K562 (cell line): ENCODE measurements around the gene HELZ. TPM values are rescaled to one million over a fixed set of nuclear protein-coding genes. Genes with fewer than 3 reads are reported as not detected.

Source experiments
- ATAC-seq: fragments of 200-7000 bp; cut with Tn5 transposase; 3 replicates; pipeline ENCODE4 v1.9.1; 2020; ENCODE audit warnings: moderate library complexity
- BruUV-seq: library from RNA; stranded (reverse); fragments of 400-500 nt; replicated peaks from 2 replicates; lab custom pipeline; 2021; lab: Mats Ljungman, UMichigan
- CTCF ChIA-PET: fragments of 300-600 bp; formaldehyde crosslinking; extraction: SDS; loops from one replicate; lab custom pipeline; 2021; ENCODE audit warnings: low intra/inter-chr PET ratio; lab: Yijun Ruan, JAX
- POLR2A ChIA-PET: fragments of 300-600, 350-650 bp; sonication (Branson Sonifier 250); formaldehyde crosslinking; extraction: SDS; loops from one replicate; lab custom pipeline; 2021; ENCODE audit warnings: antibody characterized with exemption, inconsistent platforms; lab: Yijun Ruan, JAX
- DNase-seq, 4 experiments: peaks; one replicate each; pipeline versions ENCODE4 v3.0.0 to v3.0.0-alpha.2; 2011 to 2018; ENCODE audit warnings: low spot score in 3 of 4, mixed read lengths in 3 of 4; ENCODE audit errors: extremely low read depth in 1 of 4
- FAIRE-seq: peaks from 2 replicates; lab custom pipeline; 2011; peaks lifted over from hg19 to GRCh38; lab: Jason Lieb, UNC
- H2AFZ ChIP-seq: 2 replicates; pipeline ENCODE4 v1.6.0; 2011; ENCODE audit warnings: low read depth, low read length, control low read depth, inconsistent platforms
- H3K27ac ChIP-seq: fragments of 200-600 bp; 3 replicates; pipeline ENCODE4 v1.8.0; 2011; ENCODE audit warnings: low read depth, mild to moderate bottlenecking, control low read depth, inconsistent platforms, low read length, moderate library complexity, mixed read lengths; ENCODE audit errors: extremely low read depth
- H3K27me3 ChIP-seq, 2 experiments: fragments of 300-600 bp in 1 of 2; 2 replicates in 1 of 2; 3 replicates in 1 of 2; pipeline versions ENCODE4 v1.6.0 to v1.8.0; 2011; ENCODE audit warnings: inconsistent platforms in 2 of 2, low read length in 2 of 2, mild to moderate bottlenecking in 1 of 2, mixed read lengths in 1 of 2, moderate library complexity in 1 of 2; ENCODE audit not compliant: control insufficient read depth in 2 of 2, insufficient read depth in 2 of 2
- H3K36me3 ChIP-seq: fragments of 300-600 bp; 3 replicates; pipeline ENCODE4 v1.8.0; 2011; ENCODE audit warnings: mild to moderate bottlenecking, low read length, inconsistent platforms; ENCODE audit not compliant: control insufficient read depth, insufficient read depth
- H3K4me1 ChIP-seq, 2 experiments: fragments of 200-600 bp in 1 of 2; replicated peaks in 1 of 2; 2 replicates in 1 of 2; 3 replicates in 1 of 2; pipeline versions ENCODE4 v1.5.1 to v1.8.0; 2011; ENCODE audit warnings: inconsistent platforms in 2 of 2, low read length in 2 of 2, mild to moderate bottlenecking in 1 of 2, mixed read lengths in 1 of 2, moderate library complexity in 1 of 2; ENCODE audit not compliant: control insufficient read depth in 2 of 2, insufficient read depth in 2 of 2
- H3K4me2 ChIP-seq: 2 replicates; pipeline ENCODE4 v1.6.1; 2011; ENCODE audit warnings: low read length, control low read depth, inconsistent platforms, mixed read lengths; ENCODE audit not compliant: insufficient read depth
- H3K4me3 ChIP-seq: fragments of 200-600 bp; sonication (generic), shearing (Covaris generic); 2 replicates; pipeline ENCODE4 v1.5.1; 2016; ENCODE audit warnings: control low read depth, inconsistent platforms
- H3K79me2 ChIP-seq: fragments of 200-600 bp; 3 replicates; pipeline ENCODE4 v1.8.0; 2011; ENCODE audit warnings: low read length, inconsistent platforms; ENCODE audit not compliant: control insufficient read depth, insufficient read depth
- H3K9ac ChIP-seq, 2 experiments: 2 replicates each; pipeline versions ENCODE4 v1.6.0 to v1.6.1; 2011; ENCODE audit warnings: low read depth in 2 of 2, low read length in 2 of 2, control low read depth in 1 of 2, inconsistent platforms in 1 of 2, mild to moderate bottlenecking in 1 of 2, mixed read lengths in 1 of 2; ENCODE audit not compliant: insufficient read depth in 1 of 2
- H3K9me1 ChIP-seq: one replicate; pipeline ENCODE4 v1.6.0; 2011; ENCODE audit warnings: inconsistent platforms, mild to moderate bottlenecking, low read length, moderate library complexity; ENCODE audit not compliant: control insufficient read depth, insufficient read depth
- H3K9me3 ChIP-seq: replicated peaks from 2 replicates; pipeline ENCODE4 v1.5.1; 2011; ENCODE audit warnings: low read depth, low read length, inconsistent platforms; ENCODE audit not compliant: control insufficient read depth, insufficient read depth
- H4K20me1 ChIP-seq: replicated peaks from 2 replicates; pipeline ENCODE4 v1.6.1; 2011; ENCODE audit warnings: low read length, inconsistent platforms, mixed read lengths; ENCODE audit not compliant: control insufficient read depth, insufficient read depth
- ATF1 ChIP-seq, 2 experiments: fragments of 450-650 bp in 1 of 2; IDR thresholded peaks; 2 replicates each; pipeline ENCODE4 v1.6.1; 2016; ENCODE audit warnings: missing compliant biosample characterization in 1 of 2, missing genetic modification characterization in 1 of 2
- BHLHE40 ChIP-seq: IDR thresholded peaks from 2 replicates; pipeline ENCODE4 v1.6.1; 2011; ENCODE audit warnings: low read length, improper control_type of control experiment
- CREB1 ChIP-seq, 2 experiments: sonication (generic) in 1 of 2; formaldehyde crosslinking in 1 of 2; IDR thresholded peaks; 2 replicates each; pipeline versions ENCODE4 v1.6.1 to v1.8.0; 2012 to 2022; ENCODE audit warnings: inconsistent platforms in 1 of 2, mild to moderate bottlenecking in 1 of 2, missing genetic modification reagents in 1 of 2, moderate library complexity in 1 of 2
- CXXC5 ChIP-seq: fragments of 250-450 bp; sonication (Bioruptor Pico); IDR thresholded peaks from 2 replicates; pipeline ENCODE4 v1.8.0; 2022; ENCODE audit warnings: inconsistent platforms, mild to moderate bottlenecking, moderate library complexity
- DLX4 ChIP-seq: fragments of 250-450 bp; sonication (Bioruptor Pico); IDR thresholded peaks from 2 replicates; pipeline ENCODE4 v1.6.1; 2021; ENCODE audit warnings: mild to moderate bottlenecking
- E2F4 ChIP-seq: sonication (generic); formaldehyde crosslinking; IDR thresholded peaks from 2 replicates; pipeline ENCODE4 v1.8.0; 2022; ENCODE audit warnings: mild to moderate bottlenecking, low read depth, missing genetic modification reagents
- E2F6 ChIP-seq, 2 experiments: IDR thresholded peaks; 2 replicates each; pipeline ENCODE4 v1.6.1; 2011; ENCODE audit warnings: borderline replicate concordance in 1 of 2, control low read depth in 1 of 2, low read depth in 1 of 2, low read length in 1 of 2, mild to moderate bottlenecking in 1 of 2, mixed read lengths in 1 of 2, moderate library complexity in 1 of 2; ENCODE audit not compliant: insufficient read depth in 1 of 2, insufficient read length in 1 of 2, poor library complexity in 1 of 2, severe bottlenecking in 1 of 2; ENCODE audit errors: extremely low read depth in 1 of 2
- JUNB ChIP-seq: fragments of 450-650 bp; formaldehyde crosslinking; conservative IDR thresholded peaks from 2 replicates; pipeline ENCODE4 v1.4.0; 2020; ENCODE audit warnings: mild to moderate bottlenecking
- MAX ChIP-seq: sonication (generic); formaldehyde crosslinking; IDR thresholded peaks from 2 replicates; pipeline ENCODE4 v1.9.0; 2022; ENCODE audit warnings: mild to moderate bottlenecking, missing genetic modification reagents
- NRF1 ChIP-seq, 2 experiments: fragments of 450-650 bp; IDR thresholded peaks in 1 of 2; conservative IDR thresholded peaks in 1 of 2; 2 replicates each; pipeline ENCODE4 v1.6.1; 2014; ENCODE audit warnings: mild to moderate bottlenecking in 2 of 2
- SIN3A ChIP-seq, 2 experiments: fragments of 150-350 bp in 1 of 2; IDR thresholded peaks; 2 replicates each; pipeline ENCODE4 v1.6.1; 2011 to 2016; ENCODE audit warnings: borderline replicate concordance in 2 of 2, low read depth in 2 of 2, low read length in 2 of 2, mild to moderate bottlenecking in 2 of 2, moderate library complexity in 2 of 2; ENCODE audit not compliant: control insufficient read depth in 1 of 2
- SMARCA4 ChIP-seq: fragments of 450-650 bp; IDR thresholded peaks from 2 replicates; pipeline ENCODE4 v1.6.1; 2016
- SRSF7 ChIP-seq: fragments of 200-400 bp; formaldehyde crosslinking; optimal IDR thresholded peaks from 2 replicates; pipeline ENCODE3; 2017; ENCODE audit warnings: mild to moderate bottlenecking, low read depth, low read length
- VEZF1 ChIP-seq: fragments of 200-800 bp; sonication (Bioruptor generic); IDR thresholded peaks from 2 replicates; pipeline ENCODE4 v1.6.1; 2017; ENCODE audit warnings: missing genetic modification characterization, missing compliant biosample characterization
- ZBED1 ChIP-seq: IDR thresholded peaks from 2 replicates; pipeline ENCODE4 v1.6.1; 2014
- ZNF699 ChIP-seq: fragments of 250-450 bp; sonication (Bioruptor Pico); IDR thresholded peaks from 2 replicates; pipeline ENCODE4 v1.8.0; 2021; ENCODE audit warnings: mild to moderate bottlenecking, moderate library complexity; ENCODE audit not compliant: insufficient replicate concordance
- WGBS: fragments of 100-300 bp; shearing (Covaris generic); methylation state at CpG from one replicate; pipeline ENCODE4 v1.1.6; 2016; ENCODE audit warnings: low coverage, mixed read lengths; ENCODE audit not compliant: insufficient coverage; ENCODE audit errors: missing lambda C conversion rate; 5-methylcytosine and 5-hydroxymethylcytosine counted together
- in situ Hi-C: fragments of 300-500 bp; cut with MboI; formaldehyde crosslinking; loops from 4 replicates; pipeline ENCODE4 v1.15.0; 2018; ENCODE audit warnings: inconsistent platforms, mixed read lengths
- intact Hi-C: fragments of 100-400 bp; cut with micrococcal nuclease; formaldehyde crosslinking; loops from 2 replicates; pipeline ENCODE4 v1.14.2; 2022
- polyA plus RNA-seq, 8 experiments: library from polyadenylated mRNA; depleted of rRNA in 4 of 8; stranded (reverse) in 5 of 8; unstranded in 3 of 8; fragments of >200 nt; fragmentation: Nextera tagmentation in 2 of 8; fragmentation: Illumina TruSeq in 1 of 8; extraction: Ambion mirVana in 2 of 8; extraction: Trizol in 1 of 8; gene quantifications; 2 replicates each; pipeline versions ENCODE4 v1.2.1 to v1.2.3, GENCODE V29; 2011 to 2014; ENCODE audit warnings: inconsistent platforms in 1 of 8, missing spikeins in 1 of 8
- total RNA-seq, 7 experiments: library from RNA; depleted of rRNA in 6 of 7; stranded (reverse); fragments of >200 nt in 6 of 7; fragmentation: Illumina TruSeq in 2 of 7; extraction: Trizol in 2 of 7; gene quantifications; 2 replicates each; pipeline versions ENCODE4 v1.2.1 to v1.2.3, GENCODE V29; 2011 to 2021; ENCODE audit warnings: low replicate concordance in 1 of 7

Gene HELZ
- total and polyA plus RNA-seq, 9 of the 15 experiments (the other 6 are each of a cell fraction or from before 2014, with no cell fraction given): 5.2 to 39.8 (median 17.3) TPM

- Histone ChIP-seq H3K4me2 (no peak overlapping the region), H2AFZ (no peak overlapping the region), H3K36me3 (peaks cover 57% of the 10 kb centered on the region), H3K79me2 (peaks cover 56% of the 10 kb centered on the region), H3K4me3 (no peak overlapping the region), H3K4me1 (peaks cover 12 to 14% of the 10 kb centered on the region in 2 experiments; a peak in 4 of 5 replicates), H4K20me1 (peaks cover 30% of the 10 kb centered on the region), H3K27ac (peak overlapping the region; percentile 40; the same call in 1 of the 3 replicates), H3K9me3 (no peaks in the 10 kb centered on the region), H3K9me1 (no peaks in the 10 kb centered on the region), H3K9ac (no peak overlapping the region), H3K27me3 (no peaks in the 10 kb centered on the region)
- POLR2A ChIA-PET: interaction anchor here (2.1 kb wide), 1 partner anchor 22 kb away, joined by 6 read pairs; no protein-coding TSS in a partner anchor
- peak; percentile 70 for FAIRE-seq
- in situ Hi-C loops (no loop called here), intact Hi-C loops (no loop called here)
- WGBS: 5% methylated on average over 4 of the region's 4 CpGs
- peak; percentile 91 for ATAC-seq
- CTCF ChIA-PET: no interaction called here
- BruUV-seq: no TSS peak
- DNase-seq: peak; percentile 24 to 86 (median 49)
- TF ChIP-seq VEZF1 (CRISPR knock-in tag): 0 out of 2 replicates have a peak, but pooled peaks have one; percentile 17
- no peak for TF ChIP-seq ATF1 (CRISPR knock-in tag; IDR thresholded peaks at IDR 0.05)
- no peak for TF ChIP-seq ATF1 (tag; IDR thresholded peaks at IDR 0.05)
- no peak for TF ChIP-seq NRF1 (conservative IDR thresholded peaks at IDR 0.05 in 1 of 2, IDR thresholded peaks at IDR 0.05 in 1 of 2)
- no peak for TF ChIP-seq DLX4 (CRISPR knock-in tag)
- TF ChIP-seq BHLHE40: peak; percentile 84
- peak; percentile 46; the same call in 1 of the 2 replicates for TF ChIP-seq SMARCA4
- no peak for TF ChIP-seq SRSF7
- peak in 1 of 2 experiments; percentile 42; a peak in 1 of 4 replicates for TF ChIP-seq SIN3A (IDR thresholded peaks at IDR 0.05; ENCODE audit: borderline replicate concordance in 2 of 2, control insufficient read depth in 1 of 2, low read depth in 2 of 2, low read length in 2 of 2)
- TF ChIP-seq CXXC5 (CRISPR knock-in tag): 0 out of 2 replicates have a peak, but pooled peaks have one; percentile 35
- no peak for TF ChIP-seq JUNB (CRISPR knock-in tag)
- no peak for TF ChIP-seq ZNF699 (CRISPR knock-in tag)
- peak; percentile 98 for TF ChIP-seq MAX (CRISPR knock-in tag)
- TF ChIP-seq CREB1 (IDR thresholded peaks at IDR 0.05): no peak
- TF ChIP-seq CREB1 (CRISPR knock-in tag; IDR thresholded peaks at IDR 0.05): no peak
- no peak for TF ChIP-seq ZBED1
- TF ChIP-seq E2F6 (IDR thresholded peaks at IDR 0.05; ENCODE audit: borderline replicate concordance in 1 of 2, extremely low read depth in 1 of 2, insufficient read depth in 1 of 2, insufficient read length in 1 of 2, low read depth in 1 of 2, low read length in 1 of 2, poor library complexity in 1 of 2, severe bottlenecking in 1 of 2): peak in 1 of 2 experiments; percentile 66
- TF ChIP-seq E2F4 (CRISPR knock-in tag): no peak
These were observed 27.6 kb downstream of the HELZ start for GRCh38 chr17:67217446-67217845.
